HG03469 (cell line): ENCODE measurements around the gene CAPN10.
"Not testable (repeated sequence)": the region's sequence is repeated elsewhere in the genome, so short reads cannot be mapped to it uniquely, and the experiment has no call there.

ENCODE experiments used
- ATAC-seq: cut with Tn5 transposase; IDR thresholded peaks from one replicate; pipeline ENCODE4 v1.9.1; 2021; ENCODE audit warnings: mild to moderate bottlenecking, moderate library complexity, moderate number of reproducible peaks; ENCODE audit not compliant: unreplicated experiment

The CAPN10 gene

DNA sequence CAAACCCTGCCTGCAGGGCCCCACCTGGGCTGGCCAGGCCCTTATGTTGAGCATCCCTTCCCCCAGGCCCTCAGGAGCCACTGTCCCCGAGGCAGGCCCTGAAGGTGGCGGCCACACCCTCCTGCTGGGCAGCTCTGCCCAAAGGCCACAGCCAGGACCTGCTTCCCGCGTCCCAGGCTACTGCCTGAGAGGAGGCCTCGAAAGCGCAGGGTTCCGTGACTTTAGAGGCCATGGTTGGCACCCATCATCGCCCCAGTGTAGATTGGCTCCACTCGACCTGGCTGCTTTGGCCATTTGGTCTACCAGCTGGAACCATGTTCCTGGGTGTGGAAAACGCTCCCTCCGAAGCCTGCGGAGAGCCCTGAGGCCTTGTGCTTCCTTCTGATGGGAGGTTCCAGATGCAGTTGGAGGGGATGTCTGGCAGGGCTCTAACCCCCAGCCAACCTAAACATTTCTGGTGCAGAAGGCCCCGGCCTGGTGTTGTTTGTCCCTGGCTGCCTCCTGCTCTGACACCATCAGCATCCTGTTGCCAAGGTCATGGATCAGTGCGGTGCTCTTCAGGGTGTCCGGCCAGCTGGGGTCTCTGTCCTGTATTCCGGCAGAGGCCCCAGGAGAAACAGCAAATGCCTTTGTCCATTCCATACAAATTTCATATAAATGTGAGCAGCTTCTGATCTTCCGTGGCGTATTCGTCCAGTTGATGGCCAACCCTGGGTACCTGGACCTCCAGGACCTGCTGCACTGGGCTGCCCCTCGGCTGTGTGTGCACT, 14.7 kb downstream of the CAPN10 start:
- ATAC-seq: no peak

DNA sequence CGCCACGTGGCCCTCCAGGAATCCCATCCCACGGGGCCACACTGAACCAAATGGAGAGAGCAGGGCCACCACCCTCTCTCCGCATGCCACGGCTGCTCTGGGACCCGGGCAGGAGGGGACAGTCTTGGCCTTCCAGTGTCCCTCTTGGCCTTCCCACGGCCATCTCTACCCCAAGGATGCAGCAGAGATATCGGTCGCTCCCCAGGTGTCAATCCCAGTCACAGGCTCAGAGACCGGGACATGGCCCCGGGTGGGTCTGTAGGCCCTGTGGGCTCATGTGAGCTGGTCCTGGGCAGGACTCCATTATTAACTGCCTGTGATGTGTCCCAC, 15.3 kb downstream of the CAPN10 start:
- no peak for ATAC-seq

DNA sequence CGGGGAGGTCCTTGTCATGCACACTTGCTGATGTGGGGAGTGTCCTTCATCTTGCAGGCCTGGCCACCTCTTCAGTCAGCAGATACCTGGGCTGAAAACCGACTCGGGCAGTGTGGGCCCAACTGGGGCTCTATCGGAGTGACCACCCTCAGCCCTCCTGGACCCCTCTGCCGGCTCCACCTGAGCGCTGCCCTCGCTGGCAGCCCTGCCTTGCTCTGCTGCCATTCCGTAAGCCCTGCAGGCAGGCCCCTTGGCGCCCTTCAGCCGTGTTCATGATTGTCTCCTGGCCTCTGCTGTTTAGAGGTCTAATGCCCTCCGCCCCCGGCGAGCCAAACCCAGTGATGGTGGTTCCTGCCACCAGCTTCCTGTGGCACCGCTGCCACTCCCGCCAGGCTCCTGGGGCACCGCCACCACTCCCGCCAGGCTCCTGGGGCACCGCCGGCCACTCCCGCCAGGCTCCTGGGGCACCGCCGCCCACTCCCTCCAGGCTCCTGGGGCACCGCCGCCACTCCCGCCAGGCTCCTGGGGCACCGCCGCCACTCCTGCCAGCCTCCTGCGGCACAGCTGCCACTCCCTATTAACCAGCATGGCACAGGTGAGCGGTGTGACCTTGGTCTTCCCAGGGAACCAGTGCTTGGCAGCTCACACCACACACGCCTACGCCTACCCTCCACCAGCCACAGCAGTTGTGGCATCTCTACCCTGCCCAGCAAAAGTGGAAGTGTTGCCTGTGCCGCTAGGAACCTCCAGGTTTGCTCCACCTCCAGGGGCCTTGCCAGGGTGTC, 15.9 kb downstream of the CAPN10 start:
- no peak for ATAC-seq

DNA sequence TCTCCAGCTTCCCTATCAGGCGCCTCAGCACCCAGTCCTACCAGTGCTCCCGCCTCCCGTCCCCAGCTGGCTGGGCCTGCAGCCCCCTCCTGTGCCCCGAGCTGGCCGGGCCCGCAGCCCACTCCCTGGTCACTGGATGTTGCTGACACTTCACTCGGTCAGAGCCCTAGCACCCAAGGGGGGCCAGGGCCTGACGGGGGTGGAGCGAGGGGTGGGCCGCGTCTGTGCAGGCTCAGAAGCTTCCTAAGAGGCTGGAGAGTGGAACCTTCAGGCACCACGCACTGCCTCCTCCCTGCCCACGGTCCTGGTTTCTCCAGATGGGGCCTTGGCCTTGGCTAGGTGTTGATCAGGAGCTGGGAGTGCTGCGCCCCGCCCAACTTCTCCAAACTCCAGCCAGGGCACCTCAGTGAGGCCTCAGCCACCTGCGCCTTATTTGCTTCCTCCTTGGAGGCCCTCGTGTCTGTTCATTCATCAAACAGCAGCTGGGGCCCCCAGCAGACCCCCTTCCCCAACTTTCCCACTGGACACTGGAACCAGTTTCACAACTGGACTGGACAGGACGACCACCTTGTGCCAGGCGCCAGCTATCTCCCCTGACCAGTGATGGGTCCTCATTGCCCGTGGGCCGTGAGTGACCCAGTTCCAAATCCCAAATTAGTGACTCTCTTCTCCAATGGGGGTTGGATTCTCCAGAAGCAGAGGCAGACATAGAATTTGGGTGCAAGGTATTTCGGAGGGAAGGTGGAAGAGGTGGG, 16.7 kb downstream of the CAPN10 start:
- ATAC-seq: no peak

DNA sequence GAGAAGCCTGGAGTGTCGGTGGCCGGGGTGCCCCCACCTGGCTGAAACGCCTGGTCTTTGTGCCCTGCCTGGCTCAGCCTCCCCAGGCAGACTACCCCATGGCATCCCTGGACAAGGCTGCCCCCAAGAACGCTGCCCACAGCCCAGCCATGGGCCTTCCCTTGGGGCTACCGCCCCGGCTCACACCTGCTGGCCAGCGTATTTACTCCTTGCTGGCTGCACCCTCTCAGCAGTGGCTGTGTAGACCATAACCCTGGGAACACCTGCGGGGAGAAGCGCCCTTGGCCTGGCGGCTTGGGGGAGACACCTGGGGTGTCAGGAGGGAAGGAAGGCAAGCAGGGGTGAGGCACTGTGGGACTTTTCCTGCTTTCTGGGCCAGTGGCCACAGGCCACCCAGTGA, 17.3 kb downstream of the CAPN10 start:
- ATAC-seq: no peak

DNA sequence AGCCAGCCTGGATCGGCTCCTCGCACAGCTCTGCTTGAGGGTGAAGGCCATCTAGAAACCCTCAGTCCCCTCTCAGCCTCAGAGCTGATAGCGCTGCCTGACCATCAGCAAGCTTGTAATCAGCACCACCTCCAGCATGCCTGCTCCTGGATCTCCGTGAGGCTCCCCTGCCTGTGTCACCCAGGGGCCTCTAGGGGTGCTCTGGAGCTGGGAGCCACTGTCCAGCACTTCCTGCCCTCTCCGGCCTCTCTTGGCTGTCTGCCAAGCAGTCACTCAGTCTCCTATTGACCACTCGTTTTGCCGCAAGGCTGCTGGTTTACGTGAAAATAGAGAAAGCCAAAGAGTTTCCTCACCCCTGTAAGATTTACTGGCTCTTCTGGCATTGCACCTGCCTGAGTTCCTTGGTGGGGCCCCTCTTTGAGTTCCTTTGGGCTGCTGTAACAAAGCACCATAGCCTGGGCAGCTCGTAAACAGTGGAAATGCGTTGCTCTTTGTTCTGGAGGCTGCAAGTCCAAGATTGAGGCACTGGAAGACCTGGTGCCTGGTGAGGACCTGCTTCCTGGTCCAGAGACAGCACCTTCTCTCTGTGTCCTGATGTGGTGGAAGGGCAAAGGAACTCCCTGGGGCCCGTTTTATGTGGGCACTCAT, 17.9 kb downstream of the CAPN10 start:
- ATAC-seq: no peak

DNA sequence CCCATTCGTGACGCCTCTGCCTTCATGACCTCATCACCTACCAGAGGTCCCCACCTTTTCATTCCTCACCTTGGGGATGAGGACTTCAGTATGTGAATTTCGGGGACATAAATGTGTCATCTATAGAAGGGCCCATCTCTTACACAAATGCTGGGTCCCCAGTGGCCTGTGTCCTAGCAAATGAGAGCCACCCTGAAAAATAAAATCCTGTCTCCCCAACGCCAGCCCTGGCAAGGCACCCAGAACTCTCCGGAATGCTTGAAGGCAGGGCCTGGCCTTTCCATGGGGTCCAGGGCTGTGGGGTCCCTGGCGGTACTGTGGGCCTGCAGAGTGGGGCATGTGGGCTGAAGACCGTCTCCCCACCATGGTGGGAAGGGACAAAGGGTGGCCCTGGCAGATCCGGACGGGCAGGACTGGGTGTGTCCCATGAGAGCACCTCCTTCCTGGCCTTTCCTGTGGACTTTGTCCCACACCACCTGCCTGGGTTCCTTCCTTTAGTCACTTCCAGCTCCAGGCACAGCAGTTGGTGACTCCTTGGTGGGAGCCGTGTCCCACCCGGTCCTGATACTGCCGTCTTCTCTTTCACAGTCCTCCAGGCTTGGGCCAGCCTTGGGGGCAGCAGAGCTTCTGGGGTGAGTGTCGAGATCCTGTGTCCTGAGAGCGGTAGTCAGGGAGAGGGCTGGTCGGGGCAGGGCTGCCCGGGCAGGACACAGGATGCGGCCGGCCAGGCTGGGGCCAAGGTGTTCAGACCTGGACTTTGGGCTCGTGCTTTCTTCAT, 18.6 kb downstream of the CAPN10 start:
- no peak for ATAC-seq

DNA sequence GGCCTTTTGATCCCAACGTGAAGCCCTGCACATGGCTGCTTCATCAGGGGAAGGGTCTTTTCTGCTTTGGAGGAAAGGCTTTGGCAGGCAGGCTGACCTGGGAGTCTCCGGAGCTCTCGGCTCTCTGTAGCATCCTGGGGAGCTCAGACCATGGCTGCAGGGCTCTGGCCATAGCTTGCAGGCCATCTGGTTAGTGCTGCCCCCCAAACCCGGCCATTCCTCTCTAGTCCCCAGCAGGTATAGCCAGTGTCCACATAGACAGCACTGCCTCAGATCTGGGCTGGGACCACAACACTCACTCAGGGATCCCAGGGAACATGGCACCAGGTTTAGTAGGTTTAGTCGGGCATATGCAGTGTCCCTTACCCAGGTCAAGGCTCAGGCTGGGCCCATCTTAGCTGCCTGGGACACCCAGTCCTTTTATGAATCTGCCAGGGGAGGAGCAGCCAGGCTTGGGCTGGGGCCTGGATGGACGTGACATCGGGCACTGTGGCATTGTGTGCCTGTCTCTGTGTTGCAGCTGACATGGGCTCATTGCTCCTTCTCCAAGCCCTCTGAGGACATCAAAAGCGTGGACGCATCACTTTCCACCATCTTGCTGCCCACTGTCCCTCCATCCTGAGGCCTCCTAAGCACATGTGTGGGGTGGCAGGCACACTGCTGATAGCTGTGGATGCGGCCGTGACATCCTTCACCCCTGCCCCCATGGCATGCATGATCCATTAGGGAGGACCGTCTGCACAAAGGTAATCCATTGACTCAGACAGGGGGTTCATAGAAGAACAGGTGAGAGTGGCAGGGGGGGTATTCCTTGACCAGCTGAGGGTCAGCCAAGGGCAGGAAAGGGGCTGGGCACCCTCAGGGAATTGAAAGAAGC, 19.6 kb downstream of the CAPN10 start:
- no peak for ATAC-seq

DNA sequence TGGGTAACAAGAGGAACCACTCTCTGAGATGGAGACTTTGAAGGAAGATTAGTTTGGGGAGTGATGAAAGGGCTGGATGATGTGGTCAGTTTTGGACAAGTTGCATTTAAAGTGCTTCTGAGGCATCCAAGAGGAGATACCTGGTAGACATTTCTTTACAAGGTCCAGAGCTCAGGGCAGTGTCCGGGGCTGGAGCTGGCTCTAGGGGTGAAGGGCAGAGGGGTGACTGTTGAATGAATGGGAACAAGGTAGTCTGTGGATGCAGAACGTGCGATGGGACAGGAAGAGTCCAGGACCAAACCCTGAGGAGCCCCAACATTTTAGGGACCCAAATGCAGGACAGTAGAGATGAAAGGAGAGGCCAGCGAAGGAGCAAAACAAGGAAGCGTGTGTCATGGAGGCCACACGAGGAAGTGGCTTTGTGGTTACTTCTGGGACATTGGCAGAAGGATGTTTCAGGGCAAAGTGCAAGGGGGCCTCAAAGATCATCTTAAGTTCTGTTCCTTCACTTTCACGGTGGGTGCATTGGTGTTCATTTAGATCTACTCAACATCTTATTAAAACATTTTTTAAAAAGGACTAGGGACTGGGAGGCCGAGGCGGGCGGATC, 25.2 kb downstream of the CAPN10 start:
- ATAC-seq: no peak

DNA sequence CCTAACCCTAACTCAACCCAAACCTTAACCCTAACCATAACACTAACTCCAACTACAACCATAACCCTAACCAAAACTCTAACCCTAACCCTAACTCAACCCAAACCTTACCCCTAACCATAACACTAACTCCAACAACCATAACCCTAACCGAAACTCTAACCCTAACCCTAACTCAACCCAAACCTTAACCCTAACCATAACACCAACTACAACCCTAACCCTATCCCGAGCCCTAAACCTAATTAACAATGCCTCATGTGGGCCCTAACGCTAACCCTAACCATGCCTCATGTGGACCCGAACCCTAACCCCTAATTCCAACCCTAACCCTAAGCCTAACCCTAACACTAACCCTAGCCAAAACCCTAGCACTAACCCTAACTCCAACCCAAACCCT, 27.2 kb downstream of the CAPN10 start:
- no peak for ATAC-seq

DNA sequence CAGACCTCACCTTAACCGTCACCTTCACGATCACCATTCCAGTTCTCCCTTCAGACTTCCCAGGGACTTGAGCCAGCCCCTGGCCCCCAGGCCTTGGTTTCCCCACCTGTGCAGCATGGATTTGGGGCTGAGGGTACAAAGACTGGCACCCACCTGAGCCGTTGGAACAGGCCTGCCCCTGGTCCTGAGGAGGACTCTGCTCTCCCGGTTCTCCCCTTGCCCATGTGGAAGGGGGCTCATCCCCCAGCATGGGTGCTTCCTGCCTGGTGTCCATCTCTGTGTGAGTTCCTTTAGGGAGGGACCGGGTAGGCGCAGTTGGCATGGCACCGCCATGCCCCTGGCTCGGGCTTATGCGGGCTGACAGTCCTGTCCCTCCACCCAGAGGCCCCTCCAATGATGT, 27.9 kb downstream of the CAPN10 start:
- ATAC-seq: no peak

DNA sequence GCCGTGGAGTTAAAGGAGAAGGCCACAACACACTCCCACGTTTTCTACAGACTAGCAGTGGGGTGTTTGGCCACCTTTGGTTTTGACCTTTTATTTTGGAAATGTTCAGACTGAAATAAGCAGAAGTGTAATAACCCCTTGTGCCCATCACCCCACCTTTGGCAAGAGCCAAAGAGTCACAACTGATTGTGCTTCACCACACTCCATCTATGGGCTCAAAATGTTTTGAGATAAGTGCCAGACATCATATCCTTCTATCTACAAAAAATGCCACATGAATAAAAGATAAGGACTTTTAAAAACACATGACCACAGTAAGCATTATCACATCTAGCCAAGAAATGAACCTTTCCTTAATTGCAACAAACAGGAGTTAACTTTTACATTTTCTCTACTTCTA, 28.9 kb downstream of the CAPN10 start:
- no peak for ATAC-seq

DNA sequence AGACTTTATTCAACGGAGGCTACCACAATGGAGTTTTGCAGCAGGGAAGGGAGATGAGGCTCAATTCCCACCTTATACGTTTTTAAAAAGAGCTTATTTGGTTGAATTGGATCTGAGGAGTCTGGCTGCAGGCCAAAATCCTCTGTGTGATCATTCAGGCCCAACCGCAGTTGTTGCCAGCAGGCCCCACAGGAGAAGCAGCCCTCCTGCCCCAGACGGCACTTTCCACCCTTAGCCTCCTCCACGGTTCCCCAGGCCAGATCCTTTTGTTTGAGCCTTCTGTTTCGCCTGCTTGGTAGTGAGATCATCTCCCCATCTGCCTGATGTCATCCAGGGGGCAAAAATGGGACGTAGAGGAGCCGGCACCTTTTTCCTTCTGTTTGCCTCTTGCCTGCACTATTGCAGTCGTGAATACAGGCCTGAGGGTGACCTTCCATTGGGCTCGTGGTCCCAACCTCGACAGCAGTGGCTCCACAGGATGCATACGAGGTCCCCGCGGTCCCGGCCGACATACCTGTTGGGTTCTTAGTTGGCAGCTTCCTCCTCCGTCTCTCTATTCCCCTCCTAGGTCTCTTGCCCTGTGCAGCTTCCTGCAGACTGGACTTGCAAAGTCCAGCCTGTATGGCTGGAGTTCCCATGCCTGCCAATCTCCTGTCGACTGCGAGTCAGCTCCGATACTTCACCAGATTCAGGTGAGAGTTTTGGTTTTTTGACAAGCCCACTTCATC, 29.4 kb downstream of the CAPN10 start:
- no peak for ATAC-seq

DNA sequence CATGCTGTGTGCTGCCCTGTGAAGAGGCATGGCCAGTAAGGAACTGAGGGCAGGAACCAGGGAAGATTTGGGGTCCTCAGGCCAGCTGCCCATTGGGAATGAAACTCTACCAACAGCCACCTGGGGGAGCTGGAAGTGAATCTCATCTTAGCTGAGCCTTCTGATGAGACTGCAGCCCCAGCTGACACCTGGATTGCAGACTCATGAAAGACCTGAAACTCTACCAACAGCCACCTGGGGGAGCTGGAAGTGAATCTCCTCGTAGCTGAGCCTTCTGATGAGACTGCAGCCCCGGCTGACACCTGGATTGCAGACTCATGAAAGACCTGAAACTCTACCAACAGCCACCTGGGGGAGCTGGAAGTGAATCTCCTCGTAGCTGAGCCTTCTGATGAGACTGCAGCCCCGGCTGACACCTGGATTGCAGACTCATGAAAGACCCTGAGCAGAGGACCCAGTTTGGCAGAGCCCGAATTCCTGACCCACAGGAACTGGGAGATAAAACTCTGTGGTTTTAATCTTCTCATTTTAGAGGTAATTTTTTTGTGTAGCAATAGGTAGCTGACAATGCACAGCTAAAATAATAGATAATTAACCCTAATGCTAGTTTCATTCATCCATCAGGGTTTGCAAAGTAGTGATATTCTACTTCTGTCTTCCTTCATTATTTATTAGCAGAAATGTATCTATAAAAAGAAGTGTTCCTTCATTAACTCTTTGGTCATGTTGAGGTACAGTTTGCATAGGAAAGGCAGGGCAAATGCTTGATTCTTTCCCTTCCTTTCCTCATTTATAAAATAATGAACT, 30.5 kb downstream of the CAPN10 start:
- ATAC-seq: not testable (repeated sequence)

DNA sequence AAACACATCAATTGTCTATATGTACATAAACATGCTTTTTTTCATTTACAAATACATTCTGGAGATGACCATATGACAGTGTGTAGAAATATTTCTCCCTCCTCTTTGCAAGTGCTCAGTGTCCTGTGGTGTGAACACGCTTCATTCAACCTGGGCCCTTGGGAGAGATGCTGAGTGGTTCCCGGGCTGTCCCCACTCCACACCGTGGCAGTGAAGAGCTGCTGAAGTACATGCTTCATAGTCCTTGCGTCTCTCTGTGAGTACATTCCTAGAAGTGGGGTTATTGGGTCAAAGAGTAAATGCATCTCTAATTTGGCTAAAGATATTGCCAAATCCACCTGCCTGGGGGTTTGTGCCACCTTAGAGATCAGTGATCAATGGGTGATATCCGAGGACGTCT, 32.2 kb downstream of the CAPN10 start:
- no peak for ATAC-seq

DNA sequence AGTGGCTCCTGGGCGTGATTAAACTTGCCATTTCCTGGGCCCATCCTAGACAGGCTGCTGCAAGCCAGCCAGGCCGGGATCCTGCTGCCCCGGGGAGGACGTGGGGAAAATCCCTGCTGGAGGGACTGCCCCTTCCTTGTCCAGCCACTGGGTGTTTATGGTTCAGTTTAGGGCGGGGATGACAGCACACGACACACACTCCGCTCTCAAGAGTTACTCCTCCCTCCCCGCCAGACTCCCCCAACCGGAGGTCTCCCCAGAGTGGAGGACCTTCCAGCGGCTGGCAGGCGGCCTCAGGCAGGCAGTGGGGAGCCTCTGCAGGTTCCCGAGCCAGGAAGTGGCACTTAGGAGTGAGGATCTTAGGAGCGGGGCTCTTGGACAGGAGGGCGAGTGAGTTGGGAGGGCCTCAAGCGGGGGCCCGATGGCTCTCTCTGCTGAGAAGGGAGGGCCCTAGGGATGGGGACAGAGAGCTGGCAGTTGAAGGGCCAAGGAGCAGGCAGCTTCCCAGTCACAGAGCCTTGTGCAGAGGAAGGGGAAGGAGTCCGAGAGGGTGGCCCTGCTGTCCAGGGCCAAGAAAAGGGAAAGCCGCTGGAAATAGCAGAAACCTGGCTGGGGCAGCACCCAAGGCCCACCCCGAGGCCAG, 33.1 kb downstream of the CAPN10 start:
- ATAC-seq: no peak

DNA sequence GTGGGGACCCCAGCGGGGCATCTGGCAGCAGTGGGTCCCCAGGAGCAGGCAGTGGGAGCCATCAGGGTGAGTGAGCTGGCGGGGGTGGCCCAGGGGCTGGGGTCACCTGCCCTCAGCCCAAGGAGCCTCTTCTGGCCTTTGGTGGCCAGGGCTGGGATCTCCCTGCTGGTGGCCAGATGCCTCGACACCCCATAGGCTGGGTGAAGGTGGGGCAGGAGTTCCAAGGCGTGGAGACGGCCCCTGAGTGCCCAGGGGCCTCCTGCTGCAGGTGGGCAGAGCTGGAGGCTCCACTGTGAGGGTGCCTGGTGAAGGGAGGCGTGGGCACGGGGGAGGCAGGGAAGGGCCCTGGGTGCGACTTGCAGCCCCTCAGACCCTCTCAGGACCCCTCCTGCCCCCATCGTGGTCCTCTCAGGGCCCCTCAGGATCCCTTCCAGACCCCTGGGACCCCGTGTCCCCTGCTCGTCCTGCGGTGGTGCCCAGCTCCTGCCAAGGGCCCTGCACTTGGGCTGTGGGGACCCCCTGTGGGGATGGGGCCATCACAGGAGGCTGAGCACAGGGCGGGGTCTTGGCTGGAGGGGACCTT, 33.7 kb downstream of the CAPN10 start:
- ATAC-seq: no peak
